ENCODE results near the gene DDX39A.

Gene DDX39A

DNA sequence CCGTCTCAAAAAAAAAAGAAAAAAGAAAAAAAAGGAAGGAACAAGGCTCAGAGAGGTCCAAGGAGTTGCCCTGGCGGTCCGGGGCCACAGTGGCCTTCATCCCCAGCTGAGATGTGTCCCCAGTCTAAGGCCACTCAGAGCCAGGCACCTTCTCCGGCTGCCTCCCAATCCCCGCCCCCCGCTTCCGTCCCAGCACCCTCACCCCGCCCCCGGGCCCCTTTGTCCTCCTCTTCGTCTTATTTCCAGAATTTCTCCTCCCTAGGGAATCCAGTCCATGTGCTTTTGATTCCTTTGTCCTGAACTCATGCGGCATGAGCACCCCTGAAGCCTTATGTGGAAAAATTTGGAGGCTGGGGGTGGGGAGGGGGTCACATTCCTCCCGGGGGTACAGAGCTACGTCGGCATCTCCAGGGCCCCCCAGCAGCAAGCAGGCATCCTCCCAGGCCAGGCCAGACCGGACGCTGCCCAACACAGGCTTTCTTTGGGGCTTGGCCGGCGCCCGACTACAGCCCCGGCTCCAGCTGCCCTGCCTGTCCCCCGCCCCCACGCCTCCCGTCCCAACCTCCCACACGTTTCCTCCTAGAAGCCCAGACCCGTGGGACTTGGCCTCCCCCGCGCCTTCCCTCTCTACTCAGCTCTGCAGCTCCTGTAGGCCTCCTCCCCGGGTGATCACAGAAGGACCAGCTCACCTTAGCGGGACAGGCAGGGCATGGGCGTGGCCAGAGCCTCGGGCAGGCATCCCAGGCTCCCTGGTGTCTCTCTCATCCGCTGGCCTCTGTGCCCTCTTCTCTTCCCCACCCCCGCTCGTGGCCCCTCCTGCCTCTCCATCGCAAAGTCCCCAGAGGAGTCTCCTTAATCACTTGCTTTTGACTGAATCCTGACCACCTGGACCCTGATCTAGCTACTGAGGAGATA lies 55.7 kb downstream of the DDX39A start:
- no peak for DNase-seq (ENCODE audit: low read depth)

GRCh38 chr19:14361824-14362223 lies 57.3 kb downstream of the DDX39A start:
- no peak for DNase-seq (ENCODE audit: low read depth)
